Activated CD4-positive, alpha-beta T cell treated with anti-CD3 and anti-CD28 coated beads for 1 hour (primary cell): ENCODE data around the gene IGFBP3.

Experiments used
- DNase-seq: peaks from one replicate; pipeline ENCODE4 v3.0.0-alpha.2; 2020

The IGFBP3 gene

DNA sequence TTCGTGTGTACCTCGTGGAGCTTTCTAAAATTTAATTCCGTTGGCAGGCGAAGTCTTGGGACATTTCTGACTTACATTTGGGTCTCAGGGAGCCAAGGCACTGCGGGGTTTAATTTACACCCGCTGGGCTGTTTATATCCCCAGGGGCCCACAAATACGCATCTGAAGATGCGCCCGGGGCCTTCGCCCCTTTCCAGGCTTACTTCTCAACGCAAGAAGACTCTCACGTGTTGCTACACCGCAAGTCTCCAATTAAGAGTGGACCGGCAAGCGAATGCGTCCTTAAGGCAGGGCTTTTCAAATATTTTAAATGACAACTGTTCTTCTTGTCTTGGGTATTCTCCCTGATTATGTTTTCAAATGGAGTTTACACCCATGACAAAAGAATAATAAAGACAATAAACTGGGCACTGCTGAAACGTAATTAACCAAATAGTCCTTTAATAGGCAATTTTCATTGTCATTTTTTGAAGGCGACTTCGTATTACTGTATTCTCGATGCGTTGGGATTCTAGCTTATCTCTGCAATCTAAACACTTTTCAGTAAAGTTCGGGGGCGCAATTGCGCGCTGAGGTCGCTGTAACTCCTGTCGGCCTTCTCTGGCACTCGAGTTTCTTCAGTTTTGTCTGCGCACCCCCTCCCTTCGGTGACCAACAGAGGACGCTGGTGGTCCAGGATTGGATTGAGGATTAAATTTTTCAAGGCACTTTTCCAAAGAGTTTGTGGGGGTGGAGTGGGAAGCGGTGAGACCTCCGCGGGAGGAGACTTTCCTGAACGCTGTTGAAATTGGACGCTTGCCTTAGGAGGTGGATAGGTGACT, 837 bp upstream of the IGFBP3 start:
- no peak for DNase-seq

DNA sequence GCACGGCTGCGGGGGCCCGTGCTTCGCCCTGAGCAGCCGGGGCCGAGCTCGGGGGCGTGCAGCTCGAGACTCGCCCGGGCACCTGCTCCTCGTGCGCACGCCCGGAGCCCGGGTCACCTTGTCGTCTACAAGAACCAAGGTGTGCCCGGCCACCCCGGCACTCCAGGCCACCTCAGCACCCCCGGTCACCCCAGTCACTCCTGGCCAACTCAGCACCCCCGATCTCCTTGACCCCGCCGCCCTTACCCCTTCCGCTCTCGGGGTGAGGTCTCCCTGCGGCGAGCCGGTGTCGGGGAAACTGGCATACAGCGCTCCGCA, 268 bp upstream of the IGFBP3 start:
- DNase-seq, result no peak

DNA sequence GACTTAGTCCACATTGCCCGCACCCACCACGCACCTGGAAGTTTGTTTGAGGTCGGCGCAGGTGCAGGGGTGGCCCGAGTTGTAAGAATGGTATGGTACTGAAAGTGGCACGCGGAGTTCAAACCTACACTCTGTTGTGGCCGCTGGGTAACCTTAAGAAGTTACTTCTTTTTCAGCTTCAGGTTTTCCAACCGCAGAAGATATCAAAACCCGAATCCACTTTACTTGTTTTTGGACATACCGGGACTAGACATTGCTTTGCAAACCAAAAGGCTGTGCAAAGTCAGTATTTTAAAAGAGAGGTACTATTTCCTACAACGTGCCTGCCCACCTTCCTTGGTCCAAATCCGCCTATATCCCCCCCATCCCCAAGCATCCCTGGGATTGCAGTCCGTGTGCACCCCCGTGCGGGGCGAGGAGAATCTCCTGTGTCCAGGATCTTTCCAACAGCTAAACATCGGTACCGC, 1.0 kb downstream of the IGFBP3 start:
- no peak for DNase-seq

DNA sequence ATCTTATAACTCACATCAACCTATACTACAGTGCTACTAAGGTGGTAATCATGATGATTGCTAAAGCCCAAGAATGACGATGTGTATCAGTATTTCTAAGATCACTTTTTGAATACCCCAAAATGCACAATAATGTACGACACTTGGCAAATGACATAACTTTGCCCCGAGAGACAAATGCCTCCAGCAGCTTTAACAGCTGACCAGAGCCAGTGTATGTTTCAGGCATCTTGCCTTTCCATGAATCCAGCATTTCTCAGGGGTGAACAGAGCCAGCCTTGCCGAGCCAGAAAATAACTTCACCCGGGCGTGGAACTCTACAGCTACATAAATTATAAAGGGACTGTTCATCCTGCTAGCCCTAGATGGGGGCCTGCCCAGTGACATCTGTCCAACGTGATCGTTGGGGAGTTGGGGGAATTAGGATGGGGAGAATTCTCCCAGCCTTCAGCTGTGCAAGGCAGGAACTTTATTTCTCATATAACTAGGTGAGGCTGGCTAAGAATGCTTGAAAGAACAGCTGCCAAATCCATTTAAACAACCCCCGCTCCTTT, 1.8 kb downstream of the IGFBP3 start:
- no peak for DNase-seq

DNA sequence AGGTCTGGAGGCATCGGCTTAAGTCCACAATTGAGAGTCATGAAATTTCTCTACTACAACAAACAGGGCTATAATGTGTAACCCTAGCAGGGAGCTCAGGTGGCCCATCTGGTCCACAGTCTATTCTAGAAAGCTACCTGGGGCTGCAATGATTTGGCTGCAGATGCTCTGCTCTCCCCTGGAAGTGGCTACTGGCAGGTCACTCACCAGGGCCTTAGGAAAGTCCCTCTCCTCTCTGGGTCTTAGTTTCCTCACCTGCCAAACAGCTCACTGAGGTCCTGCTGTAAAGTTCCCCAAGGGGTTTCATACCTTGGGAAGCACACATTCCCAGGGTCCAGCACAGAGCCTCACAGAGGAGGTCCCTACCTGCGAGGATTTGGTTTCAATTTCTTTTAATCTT, 2.5 kb downstream of the IGFBP3 start:
- no peak for DNase-seq

DNA sequence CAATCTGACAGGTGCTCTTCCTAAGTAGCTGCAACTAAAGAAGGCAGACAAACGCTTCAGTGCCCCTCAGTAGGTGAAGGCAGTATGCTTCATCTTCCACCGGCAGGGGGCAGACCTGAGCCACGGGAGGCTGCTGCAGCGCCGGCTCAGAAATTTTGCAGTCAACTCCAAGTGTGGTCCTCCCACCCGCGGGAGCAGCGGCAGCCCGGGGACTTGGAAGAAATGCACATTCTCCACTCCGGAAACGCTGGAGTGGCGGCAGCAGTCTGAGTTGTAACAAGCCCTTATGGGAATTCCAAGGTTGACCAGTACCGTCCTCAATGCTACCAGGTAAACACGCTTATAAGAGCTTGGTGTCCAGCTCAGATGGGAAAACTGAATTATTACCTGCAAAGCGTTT, 3.4 kb downstream of the IGFBP3 start:
- peak; percentile 56 for DNase-seq

DNA sequence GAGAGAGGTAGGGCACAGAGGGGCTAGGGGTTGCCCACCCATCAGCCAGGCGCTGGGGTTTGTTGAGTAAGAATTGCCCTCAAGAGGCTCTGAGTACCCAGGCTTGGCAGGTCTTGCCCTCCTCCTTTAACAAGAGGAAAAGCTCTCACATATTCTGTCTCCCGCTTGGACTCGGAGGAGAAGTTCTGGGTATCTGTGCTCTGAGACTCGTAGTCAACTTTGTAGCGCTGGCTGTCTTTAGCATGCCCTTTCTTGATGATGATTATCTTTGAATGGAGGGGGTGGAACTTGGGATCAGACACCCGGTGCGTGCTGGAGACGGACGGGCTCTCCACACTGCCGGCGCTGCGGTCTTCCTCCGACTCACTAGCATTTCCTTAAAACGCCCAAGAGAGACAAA, 4.0 kb downstream of the IGFBP3 start:
- no peak for DNase-seq

DNA sequence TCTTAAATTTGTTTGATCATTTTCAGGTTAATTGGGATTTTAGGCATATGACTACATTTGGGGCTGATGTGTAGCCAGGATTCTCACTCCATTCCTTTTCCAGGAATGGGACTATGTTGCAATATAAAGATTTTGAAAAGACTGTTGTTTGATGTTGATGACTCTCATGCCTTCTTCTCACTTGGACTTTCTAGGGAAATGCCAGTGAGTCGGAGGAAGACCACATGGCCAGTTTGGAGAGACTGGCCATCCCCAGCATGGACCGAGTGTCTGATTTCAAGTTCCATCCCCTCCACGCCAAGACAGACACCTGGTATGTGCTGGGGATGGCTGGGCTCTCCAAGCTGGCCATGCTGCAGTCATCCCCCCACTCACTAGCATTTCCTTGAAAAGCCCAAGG, 5.5 kb downstream of the IGFBP3 start:
- DNase-seq, result no peak

DNA sequence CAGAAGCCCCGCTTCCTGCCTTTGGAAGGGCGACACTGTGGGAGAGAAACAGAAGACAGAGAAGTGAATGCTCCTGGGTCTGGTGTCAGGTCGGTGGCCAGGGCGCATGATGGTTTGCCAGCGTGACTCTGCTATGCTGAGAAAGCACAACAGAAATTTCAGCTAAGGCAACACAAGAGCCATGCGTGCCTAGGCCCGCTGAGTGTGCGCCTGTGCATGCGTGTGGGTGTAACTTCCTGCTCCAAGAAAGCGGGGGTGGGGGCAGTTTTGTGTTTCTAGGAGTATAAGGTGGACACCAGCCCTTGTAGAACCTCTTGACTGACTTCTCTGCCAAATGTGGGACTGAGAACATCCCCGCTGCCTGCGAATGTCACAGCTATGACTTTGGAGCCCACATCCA, 6.2 kb downstream of the IGFBP3 start:
- no peak for DNase-seq

DNA sequence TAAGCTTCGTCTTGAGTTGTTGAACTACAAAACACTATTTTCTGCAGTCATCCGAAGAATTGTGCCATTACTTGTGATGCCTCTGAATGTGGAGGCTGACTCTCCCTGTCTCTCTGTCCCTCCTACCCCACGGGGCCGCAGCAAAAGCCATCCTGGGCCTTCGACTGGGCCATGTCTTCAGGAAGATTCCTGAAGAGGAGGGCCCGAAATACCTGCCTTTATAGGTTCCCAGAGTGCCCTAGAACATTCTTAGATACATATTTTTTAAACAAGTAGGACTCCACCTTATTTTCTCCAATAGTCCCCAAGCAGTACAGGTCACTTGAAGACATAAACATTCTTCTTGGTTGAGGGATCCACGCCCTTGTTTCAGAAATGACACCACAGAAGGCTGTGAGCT, 8.1 kb downstream of the IGFBP3 start:
- no peak for DNase-seq

DNA sequence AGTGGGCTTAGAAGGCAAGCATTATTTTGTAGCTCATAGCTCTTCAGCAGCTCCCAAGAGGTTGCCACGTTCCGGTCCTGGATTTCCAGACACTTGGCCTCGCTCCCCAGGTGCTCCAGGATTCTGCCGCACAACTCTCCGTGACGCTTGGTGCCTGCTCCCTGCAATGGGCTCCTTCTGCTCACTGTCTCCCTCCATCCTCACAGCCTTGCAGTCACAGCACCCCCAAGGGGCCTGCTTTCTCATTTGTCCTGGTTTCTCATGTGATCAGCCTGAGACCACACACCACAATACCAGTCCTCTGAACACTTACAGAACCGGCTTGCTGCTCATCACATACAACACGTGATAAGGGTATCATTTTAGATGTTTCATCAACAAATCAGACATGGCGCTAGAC, 9.8 kb downstream of the IGFBP3 start:
- DNase-seq, result no peak

DNA sequence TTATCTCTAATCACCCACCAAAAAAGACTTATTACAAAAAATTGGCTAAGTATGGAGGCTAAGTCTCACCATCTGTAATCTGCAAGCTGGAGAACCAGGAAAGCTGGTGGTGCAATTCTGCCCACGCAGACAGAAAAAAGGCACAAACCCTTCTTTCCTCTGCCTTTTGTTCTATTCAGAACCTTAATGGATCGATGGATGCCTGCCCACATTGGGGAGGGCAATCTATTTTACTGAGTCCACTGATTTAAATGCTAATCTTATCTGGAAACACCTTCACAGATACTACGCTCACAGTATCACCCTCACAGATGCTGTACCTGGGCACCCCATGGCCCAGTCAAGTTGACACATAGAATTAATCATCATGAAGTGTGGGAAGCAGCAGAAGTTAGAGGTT, 10.2 kb downstream of the IGFBP3 start:
- DNase-seq, result no peak

DNA sequence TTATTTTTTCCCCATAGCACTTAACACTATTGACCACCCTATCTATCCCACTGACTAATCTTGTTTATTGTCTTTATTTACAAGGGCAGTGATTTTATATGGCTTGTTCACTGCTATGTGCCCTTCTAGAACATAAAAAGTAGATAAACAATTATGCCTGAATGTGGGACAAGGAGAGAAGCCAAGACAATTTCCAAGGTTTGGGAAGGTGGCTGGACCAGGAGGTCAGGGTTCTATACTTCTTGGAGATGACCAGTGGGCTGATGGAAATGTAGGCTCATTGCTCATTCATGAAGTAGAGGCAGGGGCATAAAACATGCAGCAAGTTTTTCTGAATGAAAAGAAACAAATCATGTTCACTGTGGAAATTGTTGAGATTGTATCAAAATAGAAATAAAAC, 11.5 kb downstream of the IGFBP3 start:
- no peak for DNase-seq

DNA sequence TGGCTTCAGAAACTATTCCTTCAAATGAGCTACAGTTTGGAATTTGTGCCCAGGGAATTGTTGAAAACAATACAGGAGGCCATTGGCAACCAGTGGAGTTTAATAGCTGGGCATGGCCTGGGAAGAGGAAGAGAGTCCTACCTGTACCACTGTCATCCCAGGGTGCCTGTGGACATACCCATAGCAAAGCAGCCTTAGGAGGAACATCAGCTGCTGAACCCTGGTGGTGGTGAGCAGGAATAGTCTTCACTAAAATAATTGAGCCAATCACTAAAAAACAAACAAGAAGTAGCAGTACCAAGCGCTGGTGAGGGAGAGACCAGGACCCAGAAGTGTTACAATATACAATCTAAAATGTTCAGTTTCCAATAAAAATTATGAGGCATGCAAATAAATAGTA, 18.3 kb downstream of the IGFBP3 start:
- DNase-seq, result no peak

DNA sequence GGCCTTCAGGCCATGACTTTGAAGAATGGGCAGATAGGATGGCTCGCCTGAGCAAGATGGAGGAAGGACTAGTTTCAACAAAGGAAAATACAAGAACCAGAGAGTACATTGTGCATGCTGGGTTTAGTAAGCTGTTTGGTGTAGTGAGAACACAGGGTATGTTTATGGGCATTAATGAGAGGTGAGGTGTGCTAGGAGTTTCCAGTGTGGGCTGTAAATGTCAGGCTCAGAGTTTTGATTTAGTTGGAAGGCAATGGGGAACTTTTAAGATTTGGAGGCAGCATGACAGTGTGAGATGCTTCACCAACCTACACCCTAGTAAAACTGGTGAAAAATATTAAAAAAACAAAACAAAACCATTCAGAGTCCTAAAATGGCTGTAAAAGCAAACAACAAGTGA, 19.5 kb downstream of the IGFBP3 start:
- no peak for DNase-seq

DNA sequence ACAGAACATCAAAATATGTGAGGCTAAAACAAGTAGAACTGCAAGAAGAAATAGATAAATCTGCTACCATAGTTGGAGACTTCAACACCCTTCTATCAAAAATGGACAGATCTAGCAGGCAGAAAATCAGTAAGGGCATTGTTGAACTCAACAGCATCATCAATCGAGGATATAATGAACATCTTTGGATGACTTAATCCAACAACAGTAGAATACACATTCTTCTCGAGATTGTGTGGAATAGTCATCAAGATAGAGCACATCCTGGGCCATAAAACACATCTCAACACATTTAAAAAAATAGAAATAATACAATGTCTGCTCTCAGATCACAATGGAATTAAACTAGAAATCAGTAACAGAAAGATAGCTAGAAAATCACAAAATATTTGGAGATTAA, 22.9 kb downstream of the IGFBP3 start:
- DNase-seq, result no peak

DNA sequence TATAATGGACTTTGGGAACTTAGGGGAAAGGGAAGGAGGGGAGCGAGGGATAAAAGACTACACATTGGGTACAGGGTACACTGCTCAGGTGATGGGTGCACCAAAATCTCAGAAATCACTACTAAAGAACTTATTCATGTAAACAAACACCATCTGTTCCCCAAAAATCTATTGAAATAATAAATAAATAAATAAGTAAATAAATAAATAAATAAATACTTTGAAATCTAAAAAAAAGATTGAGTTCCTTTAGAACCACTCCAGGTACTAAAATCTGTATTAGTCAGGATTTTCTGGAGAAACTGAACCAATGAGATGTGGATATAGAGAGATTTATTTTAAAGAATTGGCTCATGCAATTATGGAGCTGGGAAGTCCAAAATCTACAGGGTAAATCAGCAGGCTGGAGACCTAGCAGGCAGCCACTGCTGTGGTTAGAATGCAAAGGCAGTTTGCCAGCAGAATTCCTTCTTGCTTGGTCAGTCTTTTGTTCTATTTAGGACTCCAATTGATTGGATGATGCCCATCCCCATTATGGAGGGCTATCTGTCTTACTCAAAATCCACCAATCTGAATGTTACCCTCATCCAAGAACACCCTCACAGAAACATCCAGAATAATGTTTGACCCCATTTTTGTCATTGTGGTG, 23.9 kb downstream of the IGFBP3 start:
- no peak for DNase-seq

DNA sequence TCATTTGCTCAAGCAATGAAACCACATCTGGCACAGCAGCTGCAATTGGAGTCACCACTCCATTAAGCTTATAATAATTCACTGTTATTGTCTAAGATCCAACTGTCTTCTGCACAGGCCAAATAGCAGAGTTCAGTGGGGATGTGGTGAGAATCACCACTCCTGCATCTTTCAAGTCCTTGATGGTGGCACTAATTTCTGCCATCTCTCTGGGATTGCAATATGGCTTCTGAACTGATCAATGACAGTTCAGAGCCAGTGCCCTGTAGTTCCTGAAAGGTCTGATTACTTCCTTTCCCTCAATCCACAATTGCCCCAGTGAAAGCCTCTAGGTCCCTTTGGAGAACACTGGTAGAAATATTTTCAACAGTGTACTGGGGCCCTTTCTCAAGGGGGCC, 26.4 kb downstream of the IGFBP3 start:
- DNase-seq, result no peak

DNA sequence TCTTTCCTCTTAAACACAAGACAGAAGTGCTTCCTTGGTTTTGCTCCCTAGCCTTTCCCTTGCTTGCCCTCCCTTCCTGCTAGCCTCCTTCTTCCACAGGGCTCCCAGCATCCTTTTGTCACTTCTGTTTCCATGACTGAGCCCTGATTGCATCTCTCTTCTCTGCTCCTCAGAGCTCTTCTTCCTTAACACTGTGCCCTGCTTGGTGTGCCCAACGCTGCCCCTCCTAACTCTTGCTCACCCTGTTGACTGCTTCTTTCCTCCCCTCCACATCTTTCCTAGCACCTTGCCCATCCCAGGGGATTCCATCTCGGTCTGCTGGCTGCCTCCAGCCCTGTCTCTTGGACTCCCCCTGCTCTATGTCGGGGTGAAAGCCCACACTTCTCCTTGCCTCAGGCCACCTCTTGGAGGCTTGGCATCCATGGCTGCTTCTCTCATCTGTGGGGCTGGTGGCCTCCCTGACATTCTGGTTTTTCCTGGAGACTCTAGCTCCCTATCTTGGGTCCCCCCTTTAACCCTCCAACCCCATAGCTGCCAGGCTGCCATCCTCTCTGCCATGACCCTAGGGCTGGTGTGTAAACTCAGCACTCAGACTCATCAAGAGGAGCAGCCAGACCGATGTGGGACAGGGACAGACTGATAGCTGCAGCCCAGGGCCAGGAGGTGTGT, 26.9 kb downstream of the IGFBP3 start:
- DNase-seq, result no peak

DNA sequence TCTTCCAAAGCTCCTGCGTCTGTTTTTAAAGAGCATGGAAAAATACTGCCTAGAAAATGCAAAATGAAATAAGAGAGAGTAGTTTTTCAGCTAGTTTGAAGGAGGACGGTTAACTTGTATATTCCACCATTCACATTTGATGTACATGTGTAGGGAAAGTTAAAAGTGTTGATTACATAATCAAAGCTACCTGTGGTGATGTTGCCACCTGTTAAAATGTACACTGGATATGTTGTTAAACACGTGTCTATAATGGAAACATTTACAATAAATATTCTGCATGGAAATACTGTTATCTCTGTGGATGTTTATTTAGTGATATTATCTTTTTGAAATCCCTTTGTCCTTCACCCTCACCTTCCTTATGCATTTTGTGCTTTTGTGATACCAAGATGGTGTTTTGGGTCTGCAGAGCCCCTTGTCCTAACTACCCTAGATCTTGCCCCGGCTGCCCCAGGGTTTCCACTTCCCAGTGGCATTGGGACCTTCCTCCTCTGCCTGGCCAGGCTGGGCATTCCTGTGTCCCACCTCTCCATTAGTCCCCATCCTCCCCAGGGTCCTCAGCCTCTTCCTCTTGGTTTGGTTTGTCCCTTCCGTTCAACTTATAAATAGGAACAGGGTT, 27.6 kb downstream of the IGFBP3 start:
- no peak for DNase-seq

DNA sequence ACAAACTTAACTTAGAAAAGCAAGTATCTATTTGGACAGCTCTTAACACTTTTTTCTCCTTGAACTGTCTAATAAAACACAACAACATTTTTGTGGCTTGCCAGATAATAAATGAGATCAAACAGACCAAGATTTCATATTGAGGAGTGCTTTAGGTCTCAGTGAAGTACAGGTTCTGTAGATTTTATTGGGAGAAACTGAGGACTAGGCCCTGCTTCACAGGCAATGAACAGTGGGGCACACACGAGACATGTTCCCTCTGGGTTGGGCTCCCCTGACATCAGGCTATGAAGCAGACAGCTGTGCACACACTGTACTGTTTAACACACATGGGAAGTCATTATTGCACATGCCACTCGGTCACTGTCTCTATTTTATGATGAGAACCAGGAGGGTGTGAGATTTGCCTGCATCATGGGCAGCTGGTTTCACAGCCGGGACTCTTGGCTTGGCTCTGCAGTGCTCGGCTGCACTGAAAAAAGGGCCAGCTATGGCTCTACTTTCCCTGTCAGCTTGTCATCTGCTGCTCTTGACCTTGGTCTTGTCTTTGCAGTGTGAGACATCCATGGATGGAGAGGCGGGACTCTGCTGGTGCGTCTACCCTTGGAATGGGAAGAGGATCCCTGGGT, 28.6 kb downstream of the IGFBP3 start:
- DNase-seq, result no peak

DNA sequence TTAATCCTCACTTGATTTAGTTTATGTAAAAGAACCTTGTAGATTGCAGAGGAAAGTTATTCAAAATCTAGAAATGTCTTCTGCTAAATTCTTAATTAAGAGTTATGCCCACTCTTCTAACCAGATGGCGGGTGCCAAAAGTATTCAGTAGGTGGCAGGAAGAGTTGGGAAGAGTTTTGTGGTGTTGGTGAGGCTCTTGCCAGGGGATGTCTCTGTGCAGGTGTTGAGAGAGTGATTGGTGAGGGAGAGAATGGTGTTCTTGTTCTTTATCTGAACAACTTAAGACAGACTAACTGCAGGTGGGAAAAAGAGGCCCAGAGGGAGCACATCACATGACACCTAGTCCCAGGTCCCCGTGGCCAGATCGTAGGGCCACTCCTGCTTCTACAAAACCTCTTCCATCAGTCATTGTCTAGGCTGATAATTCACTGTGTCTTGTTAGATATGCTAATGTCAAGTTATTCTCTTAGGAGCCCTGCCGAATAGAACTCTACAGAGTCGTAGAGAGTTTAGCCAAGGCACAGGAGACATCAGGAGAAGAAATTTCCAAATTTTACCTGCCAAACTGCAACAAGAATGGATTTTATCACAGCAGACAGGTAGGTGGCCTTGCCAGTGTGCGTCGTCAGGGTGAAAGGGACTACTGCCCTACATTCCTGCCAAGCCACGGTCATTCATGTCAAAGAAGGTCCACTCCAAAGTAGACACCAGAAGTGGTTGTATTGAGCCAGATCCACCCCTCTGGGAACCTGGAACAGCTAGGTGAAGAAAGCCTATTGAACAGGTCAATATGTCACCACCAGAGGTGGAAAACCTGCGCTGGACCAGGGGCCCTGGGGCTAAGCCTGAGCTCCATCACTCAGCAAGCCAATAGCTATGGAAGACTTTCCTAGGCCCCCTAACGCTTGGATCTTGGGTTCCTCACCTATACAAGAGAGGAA, 29.3 kb downstream of the IGFBP3 start:
- DNase-seq, result no peak
